Adipocyte (in vitro differentiated cells): ENCODE data around the gene TSPAN15.
"Not testable (repeated sequence)": the region's sequence is repeated elsewhere in the genome, so short reads cannot be mapped to it uniquely, and the experiment has no call there.

Experiments
- DNase-seq: peaks from one replicate; pipeline ENCODE4 v3.0.0-alpha.2; 2015; ENCODE audit warnings: low read depth
- H3K27me3 ChIP-seq: replicated peaks from 2 replicates; pipeline ENCODE4 v1.7.0; 2013; ENCODE audit warnings: mild to moderate bottlenecking, low read length, moderate library complexity; ENCODE audit not compliant: control insufficient read depth, insufficient read depth
- H3K36me3 ChIP-seq: 2 replicates; pipeline ENCODE4 v1.7.0; 2013; ENCODE audit warnings: low read length, mild to moderate bottlenecking, moderate library complexity; ENCODE audit not compliant: control insufficient read depth, insufficient read depth, severe bottlenecking
- H3K4me1 ChIP-seq: 2 replicates; pipeline ENCODE4 v1.7.0; 2013; ENCODE audit warnings: mild to moderate bottlenecking, low read length, moderate library complexity; ENCODE audit not compliant: control insufficient read depth, insufficient read depth
- H3K4me3 ChIP-seq: 2 replicates; pipeline ENCODE4 v1.7.0; 2013; ENCODE audit warnings: mild to moderate bottlenecking, low read length, moderate library complexity
- H3K9ac ChIP-seq: 2 replicates; pipeline ENCODE4 v1.7.0; 2013; ENCODE audit warnings: mild to moderate bottlenecking, low read length, moderate library complexity
- H3K9me3 ChIP-seq: 2 replicates; pipeline ENCODE4 v1.7.0; 2013; ENCODE audit warnings: mild to moderate bottlenecking, low read length, moderate library complexity; ENCODE audit not compliant: control insufficient read depth

Gene TSPAN15

GRCh38 chr10:69512901-69513300, 61.6 kb downstream of the TSPAN15 start:
- H3K4me1 ChIP-seq = no peaks in the 10 kb centered on the region
- H3K9me3 ChIP-seq = no peaks in the 10 kb centered on the region
- DNase-seq = no peak
- H3K4me3 ChIP-seq = no peak overlapping the region
- no peak overlapping the region for H3K9ac ChIP-seq
- no peaks in the 10 kb centered on the region for H3K36me3 ChIP-seq
- peaks cover 50% of the 10 kb centered on the region for H3K27me3 ChIP-seq

GRCh38 chr10:69513617-69514016, 62.4 kb downstream of the TSPAN15 start:
- DNase-seq = no peak
- no peak overlapping the region for H3K4me3 ChIP-seq
- no peaks in the 10 kb centered on the region for H3K36me3 ChIP-seq
- no peaks in the 10 kb centered on the region for H3K4me1 ChIP-seq
- H3K27me3 ChIP-seq = peaks cover 55% of the 10 kb centered on the region
- H3K9ac ChIP-seq = no peak overlapping the region
- no peaks in the 10 kb centered on the region for H3K9me3 ChIP-seq

- Histone ChIP-seq H3K4me1 (no peaks in the 10 kb centered on the region), H3K9ac (no peak overlapping the region), H3K27me3 (peaks cover 50% of the 10 kb centered on the region), H3K4me3 (no peak overlapping the region), H3K9me3 (no peaks in the 10 kb centered on the region), H3K36me3 (no peaks in the 10 kb centered on the region)
- DNase-seq = peak; percentile 82
Measured at GRCh38 chr10:69515699-69516259, 64.5 kb downstream of the TSPAN15 start.

DNA sequence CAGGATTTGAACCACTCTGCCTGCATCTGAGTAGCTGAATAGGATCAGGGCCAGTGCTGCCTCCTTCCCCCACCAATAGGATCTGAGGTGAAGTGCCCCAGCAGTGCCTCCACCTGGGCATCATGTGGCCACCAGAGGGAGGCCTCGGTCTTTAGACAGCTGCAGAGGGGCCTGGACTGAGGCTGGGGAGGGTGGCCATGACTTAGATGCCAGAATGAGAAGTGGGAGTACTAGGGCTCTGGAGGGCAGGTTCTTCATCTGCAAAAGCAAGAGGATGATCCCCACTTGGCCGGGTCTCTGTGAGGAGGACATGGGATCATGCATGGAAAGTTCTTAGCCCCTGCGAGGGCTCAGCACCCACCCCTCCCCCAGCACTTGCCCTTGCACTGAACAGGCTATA, 65.1 kb downstream of the TSPAN15 start:
- Histone ChIP-seq H3K9ac (no peak overlapping the region), H3K4me1 (no peaks in the 10 kb centered on the region), H3K9me3 (no peaks in the 10 kb centered on the region), H3K36me3 (no peaks in the 10 kb centered on the region), H3K27me3 (peaks cover 50% of the 10 kb centered on the region), H3K4me3 (no peak overlapping the region)
- DNase-seq = no peak

GRCh38 chr10:69516796-69517195, 65.5 kb downstream of the TSPAN15 start:
- Histone ChIP-seq H3K4me3 (no peak overlapping the region), H3K36me3 (no peaks in the 10 kb centered on the region), H3K9ac (no peak overlapping the region), H3K9me3 (no peaks in the 10 kb centered on the region), H3K27me3 (peaks cover 50% of the 10 kb centered on the region), H3K4me1 (no peaks in the 10 kb centered on the region)
- no peak for DNase-seq

DNA sequence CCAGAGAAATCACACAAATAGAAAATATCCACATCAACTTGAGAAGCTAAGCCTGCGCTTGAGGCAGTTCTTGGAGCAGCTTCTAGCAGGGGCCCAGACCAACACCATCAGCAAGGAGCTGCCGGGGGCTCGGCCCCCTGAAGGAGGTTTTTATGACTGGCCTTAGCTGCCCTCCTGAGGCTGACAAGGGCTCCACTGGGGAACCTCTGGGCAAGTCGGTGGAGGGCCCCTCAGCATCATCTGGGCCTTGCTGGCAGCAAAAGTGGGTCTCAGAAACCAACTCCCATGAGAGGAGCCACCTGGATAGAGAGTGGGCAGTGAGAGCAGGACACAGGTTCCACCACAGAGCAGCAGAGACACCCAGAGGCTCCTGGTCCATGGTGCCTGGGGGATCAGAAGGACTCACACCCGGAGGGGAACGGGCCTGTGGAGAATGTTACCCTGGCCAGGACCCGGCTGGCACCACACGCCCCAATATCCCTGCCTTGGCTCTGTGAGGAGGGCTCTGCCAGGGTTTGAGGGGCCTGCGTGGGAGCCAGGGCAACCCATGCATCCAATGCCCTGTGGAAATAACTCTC, 66.1 kb downstream of the TSPAN15 start:
- Histone ChIP-seq H3K36me3 (no peaks in the 10 kb centered on the region), H3K9ac (no peak overlapping the region), H3K27me3 (peaks cover 50% of the 10 kb centered on the region), H3K4me1 (no peaks in the 10 kb centered on the region), H3K9me3 (no peaks in the 10 kb centered on the region), H3K4me3 (no peak overlapping the region)
- no peak for DNase-seq

DNA sequence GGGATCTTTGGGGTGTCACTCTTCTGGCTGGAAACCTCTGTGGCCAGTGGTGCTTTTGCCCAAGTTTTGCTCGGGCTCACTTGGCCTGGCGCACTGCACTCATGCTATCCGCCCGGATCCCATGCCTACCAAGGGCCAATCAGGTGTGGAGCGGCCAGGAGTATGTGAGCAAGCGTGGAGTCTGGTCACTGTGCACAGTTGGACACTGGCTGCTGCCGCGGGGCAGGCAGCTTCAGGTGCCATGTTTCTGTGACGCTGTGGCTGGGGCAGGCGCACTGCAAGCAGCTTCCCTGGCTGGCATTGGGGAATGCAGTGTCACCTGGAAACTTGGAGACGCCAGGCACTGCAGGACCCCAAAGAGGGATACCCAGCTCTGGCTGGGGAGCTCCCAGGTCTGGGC, 76.7 kb downstream of the TSPAN15 start:
- DNase-seq = no peak
- no peak overlapping the region for H3K9ac ChIP-seq
- H3K9me3 ChIP-seq = peaks cover 10% of the 10 kb centered on the region
- no peak overlapping the region for H3K4me3 ChIP-seq
- no peaks in the 10 kb centered on the region for H3K27me3 ChIP-seq
- H3K36me3 ChIP-seq = no peaks in the 10 kb centered on the region
- H3K4me1 ChIP-seq = no peaks in the 10 kb centered on the region

- Histone ChIP-seq H3K4me3 (no peak overlapping the region), H3K9me3 (peaks cover 25% of the 10 kb centered on the region), H3K9ac (no peak overlapping the region), H3K36me3 (no peaks in the 10 kb centered on the region), H3K4me1 (no peaks in the 10 kb centered on the region), H3K27me3 (no peaks in the 10 kb centered on the region)
- no peak for DNase-seq
Measured at GRCh38 chr10:69533658-69534057, 82.4 kb downstream of the TSPAN15 start.

- H3K4me3 ChIP-seq, H3K27me3 ChIP-seq: not testable (repeated sequence)
Measured at GRCh38 chr10:69536521-69536920, 85.3 kb downstream of the TSPAN15 start.

GRCh38 chr10:69537449-69537848, 86.2 kb downstream of the TSPAN15 start:
- Histone ChIP-seq H3K4me1 (no peaks in the 10 kb centered on the region), H3K4me3 (no peak overlapping the region), H3K27me3 (peaks cover 3% of the 10 kb centered on the region), H3K36me3 (no peaks in the 10 kb centered on the region), H3K9me3 (peaks cover 29% of the 10 kb centered on the region), H3K9ac (no peak overlapping the region)
- no peak for DNase-seq

More at GRCh38 chr10:69536521-69536920, 85.3 kb downstream of the TSPAN15 start:
- peaks cover 34% of the 10 kb centered on the region for H3K9me3 ChIP-seq
- H3K4me1 ChIP-seq, H3K9ac ChIP-seq, DNase-seq, H3K36me3 ChIP-seq: not testable (repeated sequence)

GRCh38 chr10:69538461-69538860, 87.2 kb downstream of the TSPAN15 start:
- no peak for DNase-seq
- H3K4me3 ChIP-seq = no peak overlapping the region
- peaks cover 23% of the 10 kb centered on the region for H3K9me3 ChIP-seq
- H3K27me3 ChIP-seq = peaks cover 7% of the 10 kb centered on the region
- H3K9ac ChIP-seq = no peak overlapping the region
- H3K36me3 ChIP-seq = no peaks in the 10 kb centered on the region
- H3K4me1 ChIP-seq = no peaks in the 10 kb centered on the region

DNA sequence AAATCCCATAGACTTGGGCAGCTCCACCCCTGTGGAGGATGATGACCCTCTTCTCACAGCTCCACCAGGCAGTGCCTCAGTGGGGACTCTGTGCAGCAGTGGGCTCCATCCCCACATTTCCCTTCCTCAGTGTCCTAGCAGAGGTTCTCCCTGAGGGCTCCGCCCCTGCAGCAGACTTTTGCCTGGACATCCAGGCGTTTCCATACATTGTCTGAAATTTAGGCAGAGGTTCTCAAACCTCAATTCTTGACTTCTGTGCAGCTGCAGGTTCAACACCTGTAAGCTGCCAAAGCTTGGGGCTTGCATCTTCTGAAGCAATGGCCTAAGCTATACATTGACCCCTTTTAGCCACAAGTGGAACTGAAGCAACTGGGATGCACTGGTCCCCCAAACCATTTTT, 90.2 kb downstream of the TSPAN15 start:
- peaks cover 14% of the 10 kb centered on the region for H3K9me3 ChIP-seq
- no peak for DNase-seq
- H3K36me3 ChIP-seq = no peaks in the 10 kb centered on the region
- H3K4me1 ChIP-seq = no peaks in the 10 kb centered on the region
- H3K27me3 ChIP-seq = peaks cover 15% of the 10 kb centered on the region
- no peak overlapping the region for H3K9ac ChIP-seq
- H3K4me3 ChIP-seq = no peak overlapping the region
